Measurements from ENCODE around the gene SIPA1L3. TPM values are rescaled to one million over a fixed set of nuclear protein-coding genes. Genes with fewer than 3 reads are reported as not detected.

SIPA1L3 gene
- total and polyA plus RNA-seq, 2 of the 13 experiments (the other 11 are each of a cell fraction or from before 2014, with no cell fraction given): 5.5 to 7.7 TPM

- TF ChIP-seq HINFP (CRISPR knock-in tag; IDR thresholded peaks at IDR 0.05; ENCODE audit: low read depth): 0 out of 2 replicates have a peak, but pooled peaks have one; percentile 41
- TF ChIP-seq RFXAP (CRISPR knock-in tag; IDR thresholded peaks at IDR 0.05; ENCODE audit: borderline replicate concordance): no peak
- peak; percentile 94 for TF ChIP-seq PITX1 (CRISPR knock-in tag; IDR thresholded peaks at IDR 0.05)
- 0 out of 2 replicates have a peak, but pooled peaks have one; percentile 15 for TF ChIP-seq ZNF7 (CRISPR knock-in tag; IDR thresholded peaks at IDR 0.05)
- no peak for TF ChIP-seq ZNF138 (CRISPR knock-in tag; IDR thresholded peaks at IDR 0.05; ENCODE audit: low read depth)
- TF ChIP-seq ZNF580 (CRISPR knock-in tag; IDR thresholded peaks at IDR 0.05; ENCODE audit: borderline replicate concordance, low read depth): no peak
- no peak for TF ChIP-seq PAX8 (CRISPR knock-in tag; IDR thresholded peaks at IDR 0.05; ENCODE audit: borderline replicate concordance)
- TF ChIP-seq DPF2 (CRISPR knock-in tag; IDR thresholded peaks at IDR 0.05; ENCODE audit: borderline replicate concordance, low read depth): no peak
- TF ChIP-seq PAXIP1 (CRISPR knock-in tag; conservative IDR thresholded peaks at IDR 0.05): peak; percentile 53; the same call in 1 of the 2 replicates
- no peak for TF ChIP-seq ZNF800 (CRISPR knock-in tag; IDR thresholded peaks at IDR 0.05)
- no peak for TF ChIP-seq JUNB (CRISPR knock-in tag; IDR thresholded peaks at IDR 0.05; ENCODE audit: borderline replicate concordance)
- 0 out of 2 replicates have a peak, but pooled peaks have one; percentile 26 for TF ChIP-seq MEIS2 (CRISPR knock-in tag; IDR thresholded peaks at IDR 0.05)
- peak; percentile 47; the same call in 1 of the 2 replicates for TF ChIP-seq MTA1 (CRISPR knock-in tag; IDR thresholded peaks at IDR 0.05; ENCODE audit: borderline replicate concordance)
- TF ChIP-seq ZNF441 (CRISPR knock-in tag; IDR thresholded peaks at IDR 0.05; ENCODE audit: borderline replicate concordance): peak; percentile 51; the same call in 1 of the 2 replicates
- no peak for TF ChIP-seq FOXA1 (IDR thresholded peaks at IDR 0.05)
- no peak for TF ChIP-seq FOXA1 (CRISPR knock-in tag; IDR thresholded peaks at IDR 0.05)
- peak; percentile 87 for TF ChIP-seq ZBTB33 (CRISPR knock-in tag; IDR thresholded peaks at IDR 0.05)
- peak; percentile 78 for TF ChIP-seq ZNF629 (CRISPR knock-in tag; conservative IDR thresholded peaks at IDR 0.05)
- TF ChIP-seq ZNF101 (CRISPR knock-in tag; IDR thresholded peaks at IDR 0.05; ENCODE audit: borderline replicate concordance, low read depth): no peak
Measured at GRCh38 chr19:38073841-38074685, 167.1 kb downstream of the SIPA1L3 start (continued).
